Cerebellar cortex (tissue), 1 donor: ENCODE measurements around the gene MDK.
A peak's percentile ranks its signal among the peaks of the same experiment; 100 is the strongest.

Experiments
- DNase-seq: peaks from one replicate; pipeline ENCODE4 v3.0.0-alpha.2; 2015; ENCODE audit warnings: low spot score

MDK gene

GRCh38 chr11:46382646-46383403 is 1.4 kb downstream of the MDK start:
- DNase-seq: peak; percentile 65

- DNase-seq: no peak
These were observed 1.9 kb downstream of the MDK start for GRCh38 chr11:46383404-46383758.

GRCh38 chr11:46383974-46384701 is 2.7 kb downstream of the MDK start:
- DNase-seq: no peak

- DNase-seq: no peak
These were observed 3.9 kb downstream of the MDK start for GRCh38 chr11:46385169-46386004.

- no peak for DNase-seq
These were observed 4.6 kb downstream of the MDK start for GRCh38 chr11:46386005-46386578.

- DNase-seq: no peak
These were observed 5.2 kb downstream of the MDK start for GRCh38 chr11:46386674-46387073.

- DNase-seq: no peak
These were observed 6.0 kb downstream of the MDK start for GRCh38 chr11:46387456-46387855.

GRCh38 chr11:46387919-46388618 is 6.6 kb downstream of the MDK start:
- DNase-seq: no peak

- no peak for DNase-seq
These were observed 7.4 kb downstream of the MDK start for GRCh38 chr11:46388619-46389449.

- DNase-seq: peak; percentile 71
These were observed 8.2 kb downstream of the MDK start for GRCh38 chr11:46389450-46390330.

- DNase-seq: no peak
These were observed 9.1 kb downstream of the MDK start for GRCh38 chr11:46390331-46391171.

GRCh38 chr11:46391186-46391577 is 9.7 kb downstream of the MDK start:
- no peak for DNase-seq

- no peak for DNase-seq
These were observed 10.3 kb downstream of the MDK start, which contains the start of gene CHRM4 for GRCh38 chr11:46391578-46392420. Gene CHRM4 (minus strand): TSS chr11:46391776. CDS start chr11:46386557, 5,219 bp downstream.

GRCh38 chr11:46392421-46393230 is 11.2 kb downstream of the MDK start:
- peak; percentile 53 for DNase-seq

- DNase-seq: no peak
These were observed 11.8 kb downstream of the MDK start for GRCh38 chr11:46393231-46393616.

- no peak for DNase-seq
These were observed 12.3 kb downstream of the MDK start for GRCh38 chr11:46393759-46394158.

GRCh38 chr11:46397526-46397925 is 16.1 kb downstream of the MDK start:
- DNase-seq: no peak
